Stimulated activated CD4-positive, alpha-beta T cell treated with anti-CD3 and anti-CD28 coated beads, Interleukin-15, amount 100 ng/mL, for 24 hours (primary cell): ENCODE results near the gene PRTG.
"Not testable (repeated sequence)": the region's sequence is repeated elsewhere in the genome, so short reads cannot be mapped to it uniquely, and the experiment has no call there.

Source experiments
- DNase-seq: peaks from one replicate; pipeline ENCODE4 v3.0.0-alpha.2; 2020

Gene PRTG, protein sequence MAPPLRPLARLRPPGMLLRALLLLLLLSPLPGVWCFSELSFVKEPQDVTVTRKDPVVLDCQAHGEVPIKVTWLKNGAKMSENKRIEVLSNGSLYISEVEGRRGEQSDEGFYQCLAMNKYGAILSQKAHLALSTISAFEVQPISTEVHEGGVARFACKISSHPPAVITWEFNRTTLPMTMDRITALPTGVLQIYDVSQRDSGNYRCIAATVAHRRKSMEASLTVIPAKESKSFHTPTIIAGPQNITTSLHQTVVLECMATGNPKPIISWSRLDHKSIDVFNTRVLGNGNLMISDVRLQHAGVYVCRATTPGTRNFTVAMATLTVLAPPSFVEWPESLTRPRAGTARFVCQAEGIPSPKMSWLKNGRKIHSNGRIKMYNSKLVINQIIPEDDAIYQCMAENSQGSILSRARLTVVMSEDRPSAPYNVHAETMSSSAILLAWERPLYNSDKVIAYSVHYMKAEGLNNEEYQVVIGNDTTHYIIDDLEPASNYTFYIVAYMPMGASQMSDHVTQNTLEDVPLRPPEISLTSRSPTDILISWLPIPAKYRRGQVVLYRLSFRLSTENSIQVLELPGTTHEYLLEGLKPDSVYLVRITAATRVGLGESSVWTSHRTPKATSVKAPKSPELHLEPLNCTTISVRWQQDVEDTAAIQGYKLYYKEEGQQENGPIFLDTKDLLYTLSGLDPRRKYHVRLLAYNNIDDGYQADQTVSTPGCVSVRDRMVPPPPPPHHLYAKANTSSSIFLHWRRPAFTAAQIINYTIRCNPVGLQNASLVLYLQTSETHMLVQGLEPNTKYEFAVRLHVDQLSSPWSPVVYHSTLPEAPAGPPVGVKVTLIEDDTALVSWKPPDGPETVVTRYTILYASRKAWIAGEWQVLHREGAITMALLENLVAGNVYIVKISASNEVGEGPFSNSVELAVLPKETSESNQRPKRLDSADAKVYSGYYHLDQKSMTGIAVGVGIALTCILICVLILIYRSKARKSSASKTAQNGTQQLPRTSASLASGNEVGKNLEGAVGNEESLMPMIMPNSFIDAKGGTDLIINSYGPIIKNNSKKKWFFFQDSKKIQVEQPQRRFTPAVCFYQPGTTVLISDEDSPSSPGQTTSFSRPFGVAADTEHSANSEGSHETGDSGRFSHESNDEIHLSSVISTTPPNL

DNA sequence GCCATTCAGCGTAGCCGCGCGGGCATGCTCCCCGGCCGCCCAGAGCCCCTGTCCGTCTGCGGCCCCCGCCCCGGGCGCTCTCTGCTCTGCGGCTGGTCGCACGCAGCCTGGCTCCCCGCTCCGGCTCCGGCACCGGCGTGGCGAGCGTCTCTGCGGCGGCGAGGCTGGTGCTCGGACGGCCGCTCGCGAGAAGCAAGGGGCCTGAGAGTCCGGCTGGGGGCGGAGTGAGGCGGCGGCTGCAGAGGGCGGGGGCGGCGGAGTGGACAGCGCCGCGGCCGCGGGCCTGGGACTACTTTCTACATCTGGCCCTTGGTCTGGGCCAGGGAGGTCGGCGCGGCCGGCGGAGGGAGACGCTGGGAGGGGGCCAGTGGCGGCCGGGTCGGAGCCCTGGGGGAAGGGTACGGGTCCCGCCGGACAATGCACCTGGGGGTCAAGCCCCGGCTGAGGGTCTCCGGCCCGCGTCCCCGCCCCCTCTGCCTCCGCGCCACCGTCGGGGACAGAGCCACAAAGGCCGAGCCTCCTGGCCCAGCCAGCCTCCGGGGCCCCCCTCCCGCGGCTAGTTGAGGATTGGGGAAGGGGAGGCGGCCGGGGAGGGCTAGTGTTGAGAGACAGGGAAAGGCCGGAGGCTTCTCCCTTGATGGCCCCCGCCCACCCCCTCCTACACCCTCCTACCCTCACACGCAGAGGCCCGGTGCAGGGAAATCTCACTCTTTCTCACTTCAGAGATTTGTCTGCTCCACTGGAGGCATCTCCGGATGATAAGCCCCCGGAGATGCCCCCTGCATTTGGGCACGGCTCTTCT is at the start of gene PRTG:
Gene PRTG (minus strand): TSS at position 226 of the 802 bp plus-strand sequence. CDS start 221 bp downstream, at position 5.
- DNase-seq, result no peak

DNA sequence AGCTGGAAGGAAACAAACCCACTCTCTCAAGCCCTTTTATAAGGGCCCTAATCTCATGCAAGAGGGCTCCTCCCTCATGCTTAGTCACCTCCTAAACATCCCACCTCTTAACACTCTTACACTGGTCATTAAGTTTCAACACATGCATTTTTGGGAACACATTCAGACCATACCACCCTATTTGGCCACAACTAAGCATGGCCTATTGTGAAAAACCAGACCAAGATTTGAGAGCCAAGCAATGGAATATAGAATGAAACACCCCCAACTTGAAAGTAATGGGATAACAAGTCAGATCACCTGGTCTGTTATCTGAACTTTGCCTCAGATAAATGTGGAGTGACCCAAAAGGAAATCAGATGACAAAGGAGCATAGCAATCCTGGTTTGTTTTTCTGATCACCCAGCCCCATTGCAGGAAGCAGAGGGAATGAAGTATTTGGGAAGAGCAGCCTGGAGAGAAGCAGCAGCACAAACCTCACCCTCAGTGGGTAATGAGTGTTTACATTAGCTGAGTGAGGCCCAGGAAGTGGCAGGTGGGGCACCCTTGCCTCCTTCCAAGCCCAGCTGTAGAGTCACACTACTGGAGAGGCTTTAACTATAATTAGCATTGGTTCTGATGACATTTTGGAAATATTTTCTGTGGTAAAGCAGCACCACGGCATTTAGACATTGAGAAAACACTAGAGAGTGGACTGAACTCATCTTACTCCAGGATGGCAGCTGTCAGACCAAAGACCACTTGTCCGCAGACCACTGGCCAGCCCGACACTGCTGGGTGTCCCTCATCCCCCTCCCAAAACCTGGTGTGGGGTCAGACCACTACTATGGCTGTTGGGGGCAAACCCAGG is 48.8 kb upstream of the PRTG start:
- no peak for DNase-seq

DNA sequence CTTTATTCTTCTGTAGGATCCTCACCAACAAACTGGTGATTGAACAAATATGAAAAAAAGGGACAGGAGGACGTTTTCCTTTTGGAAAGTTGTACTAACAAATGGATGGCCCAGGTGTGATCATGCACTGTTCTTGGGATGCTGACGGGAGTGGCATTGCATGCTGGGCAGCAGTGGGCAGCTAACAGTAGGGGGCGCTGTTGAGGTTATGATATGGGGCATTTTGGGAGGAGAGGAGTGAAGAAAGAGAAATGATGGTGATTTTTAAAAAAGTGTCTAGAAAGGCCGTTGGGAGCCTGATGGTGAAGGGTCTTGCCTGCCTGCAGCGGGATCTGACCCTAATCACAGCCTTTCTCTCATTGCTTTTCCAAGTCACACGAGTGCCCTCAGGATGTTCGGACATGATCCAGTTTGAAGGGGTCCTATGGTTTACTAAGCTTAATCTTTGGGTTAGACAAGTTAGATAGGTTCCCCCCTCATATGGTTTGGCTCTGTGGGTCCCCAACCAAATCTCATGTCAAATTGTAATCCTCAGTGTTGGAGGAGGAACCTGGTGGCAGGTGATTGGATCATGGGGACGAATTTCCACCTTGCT is 46.2 kb upstream of the PRTG start:
- peak; percentile 74 for DNase-seq

DNA sequence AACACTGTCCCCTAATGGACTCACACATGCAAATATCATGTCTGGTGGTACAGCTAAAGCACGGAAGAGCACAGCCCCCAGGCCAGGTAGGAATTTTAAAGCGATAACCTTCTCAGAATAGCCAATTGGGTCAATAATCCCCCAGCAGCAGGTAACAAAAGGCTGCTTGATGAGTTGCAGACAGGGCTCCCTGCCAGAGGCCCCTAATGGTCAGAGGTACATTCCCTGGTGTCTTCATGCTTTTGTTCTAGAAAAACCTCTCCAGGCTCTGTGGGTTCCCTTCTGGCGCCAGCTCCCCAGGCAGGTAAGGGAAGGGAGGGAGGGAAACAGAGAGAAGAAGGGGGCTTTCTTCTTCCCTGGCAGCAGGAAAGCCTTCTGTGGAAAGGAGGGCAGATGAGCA is 43.4 kb upstream of the PRTG start:
- no peak for DNase-seq

DNA sequence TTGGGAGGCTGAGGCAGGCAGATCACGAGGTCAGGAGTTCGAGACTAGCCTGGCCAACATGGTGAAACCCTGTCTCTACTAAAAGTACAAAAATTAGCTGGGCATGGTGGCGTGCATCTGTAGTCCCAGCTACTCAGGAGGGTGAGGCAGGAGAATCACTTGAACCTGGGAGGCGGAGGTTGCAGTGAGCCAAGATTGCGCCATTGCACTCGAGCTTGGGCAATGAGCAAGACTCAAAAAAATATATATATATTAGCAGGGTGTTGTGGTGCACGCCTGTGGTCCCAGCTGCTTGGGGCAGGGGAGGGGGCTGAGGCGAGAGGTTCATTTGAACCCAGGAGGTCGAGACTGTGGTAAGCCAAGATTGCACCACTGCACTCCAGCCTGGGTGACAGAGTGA is 42.6 kb upstream of the PRTG start:
- not testable (repeated sequence) for DNase-seq

DNA sequence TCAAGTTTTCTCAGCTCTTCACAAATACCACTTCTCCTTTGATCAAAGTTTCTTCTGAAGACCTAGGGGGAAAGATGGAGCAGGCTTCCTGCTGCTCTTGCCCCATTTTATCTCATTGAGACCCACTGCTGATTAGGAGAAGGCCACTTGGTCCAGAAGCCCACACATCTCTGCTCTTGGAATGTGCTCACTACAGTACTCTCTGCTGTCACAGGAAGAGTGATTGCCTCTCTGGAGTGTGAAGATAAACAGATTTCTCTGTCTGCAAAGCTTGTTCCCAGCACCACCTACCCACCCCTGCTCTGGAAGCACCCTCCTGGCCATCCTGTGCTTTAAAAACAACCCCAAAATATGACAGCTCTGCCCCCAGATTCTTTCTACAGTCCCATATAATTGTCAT is 41.3 kb upstream of the PRTG start:
- no peak for DNase-seq

DNA sequence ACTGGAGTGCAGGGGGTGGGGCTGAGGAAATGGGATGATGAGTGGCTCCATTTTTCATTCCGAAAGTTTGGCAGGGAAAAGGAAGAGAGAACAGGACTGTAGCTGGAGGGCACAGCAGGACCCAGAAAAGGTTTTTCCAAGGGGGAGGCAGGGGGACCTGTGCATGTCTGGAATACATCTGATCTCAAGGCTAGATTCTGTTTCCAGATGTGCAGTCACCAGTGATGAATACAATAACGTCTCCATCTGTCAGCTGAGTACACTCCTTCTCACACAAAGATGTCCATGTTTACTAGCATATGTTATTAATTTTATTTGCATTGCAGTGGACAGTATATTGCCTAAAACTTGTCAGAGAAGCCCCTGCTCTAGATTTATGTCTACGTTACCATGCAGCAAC is 39.9 kb upstream of the PRTG start:
- DNase-seq, result no peak

DNA sequence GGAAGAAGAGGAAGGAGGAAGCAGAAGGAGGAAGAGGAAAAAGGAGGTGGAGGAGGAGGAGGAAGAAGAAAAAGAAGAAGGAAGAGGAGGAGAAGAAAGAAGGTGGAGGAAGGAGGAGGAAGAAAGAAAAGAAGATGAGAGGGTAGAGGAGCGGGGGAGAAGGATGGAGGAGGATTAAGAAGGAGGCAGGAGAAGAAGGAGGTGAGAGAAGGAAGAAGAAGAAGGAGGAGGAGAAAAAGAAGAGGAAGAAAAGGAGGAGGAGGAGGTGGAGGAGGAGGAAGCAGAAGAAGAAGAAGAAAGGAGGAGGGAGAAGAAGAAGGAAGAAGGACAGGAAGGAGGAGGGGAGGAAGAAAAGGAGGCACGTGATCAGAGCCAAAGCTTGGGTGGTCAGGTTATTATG is 37.3 kb upstream of the PRTG start:
- DNase-seq, result no peak

DNA sequence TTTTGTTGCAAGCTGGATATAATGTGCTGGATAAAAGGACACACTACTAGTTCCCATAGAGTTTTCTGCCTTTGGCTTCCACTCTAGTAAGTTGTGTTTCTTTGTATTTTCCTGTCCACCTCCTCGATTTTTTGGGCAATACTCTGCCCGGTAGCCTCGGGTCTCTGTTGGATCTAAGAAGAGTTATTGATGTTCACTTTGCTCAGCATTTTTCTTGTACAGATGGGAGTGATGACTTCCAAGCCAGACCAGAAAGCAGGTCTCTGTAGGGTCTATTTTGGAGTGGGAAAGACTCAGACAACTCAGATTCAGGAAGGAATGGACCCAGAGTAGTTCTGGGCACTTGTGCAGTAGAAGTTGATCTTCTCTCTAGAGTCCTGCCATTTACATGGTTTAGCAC is 36.0 kb upstream of the PRTG start:
- no peak for DNase-seq

DNA sequence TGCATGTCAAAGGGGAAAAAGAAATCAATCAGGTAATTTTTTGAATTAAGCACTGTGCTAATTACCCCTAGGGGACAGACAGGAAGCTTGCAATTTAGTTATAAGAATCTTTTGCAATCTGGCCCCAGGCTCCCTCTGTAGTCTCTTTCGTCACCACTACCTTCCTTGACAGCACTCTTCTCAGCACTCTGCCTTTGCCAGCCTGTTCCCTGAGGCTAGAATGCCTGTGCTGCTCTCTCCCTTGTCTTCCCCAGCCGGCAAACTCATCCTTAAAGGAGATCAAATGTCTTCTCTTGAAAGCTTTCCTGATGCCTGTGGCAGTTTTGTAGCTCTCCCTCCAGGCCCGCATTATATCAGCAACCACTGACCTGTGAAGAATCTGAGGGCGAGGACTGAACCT is 32.4 kb upstream of the PRTG start:
- DNase-seq, result no peak

DNA sequence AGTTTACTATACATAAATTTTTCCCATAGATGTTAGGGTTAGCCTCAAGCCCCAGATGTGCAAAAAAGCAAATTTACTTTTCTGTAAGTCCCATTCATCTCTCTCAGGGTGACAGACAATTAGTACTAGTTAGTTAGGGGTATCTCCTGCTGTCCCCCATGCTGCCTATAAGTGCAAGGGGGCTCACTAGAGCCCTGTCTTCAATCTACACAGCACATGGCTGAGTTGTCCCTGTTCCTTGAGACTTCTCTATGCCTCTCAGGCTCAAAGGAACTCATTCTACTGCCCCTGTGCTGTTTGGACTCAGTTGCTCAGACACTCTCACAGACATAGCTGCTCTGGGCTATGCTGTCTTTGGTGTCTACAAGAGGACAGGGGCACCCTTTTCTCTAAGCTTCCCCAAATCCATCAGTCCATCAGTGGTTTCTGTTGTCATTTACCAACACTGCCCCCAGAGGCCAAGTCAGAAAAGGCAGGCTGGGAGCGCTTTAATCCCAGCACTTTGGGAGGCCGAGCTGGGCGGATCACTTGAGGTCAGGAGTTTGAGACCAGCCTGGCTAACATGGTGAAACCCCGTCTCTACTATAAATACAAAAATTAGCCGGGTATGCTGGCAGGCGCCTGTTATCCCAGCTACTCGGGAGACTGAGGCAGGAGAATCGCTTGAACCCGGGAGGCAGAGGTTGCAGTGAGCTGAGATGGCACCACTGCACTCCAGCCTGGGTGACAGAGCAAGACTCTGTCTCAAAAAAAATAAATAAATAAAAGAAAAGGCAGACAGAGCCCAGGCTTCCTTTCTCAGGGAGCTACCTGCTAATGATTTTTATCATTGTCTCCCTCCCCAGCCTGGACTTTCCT is 31.4 kb upstream of the PRTG start:
- peak; percentile 59 for DNase-seq

DNA sequence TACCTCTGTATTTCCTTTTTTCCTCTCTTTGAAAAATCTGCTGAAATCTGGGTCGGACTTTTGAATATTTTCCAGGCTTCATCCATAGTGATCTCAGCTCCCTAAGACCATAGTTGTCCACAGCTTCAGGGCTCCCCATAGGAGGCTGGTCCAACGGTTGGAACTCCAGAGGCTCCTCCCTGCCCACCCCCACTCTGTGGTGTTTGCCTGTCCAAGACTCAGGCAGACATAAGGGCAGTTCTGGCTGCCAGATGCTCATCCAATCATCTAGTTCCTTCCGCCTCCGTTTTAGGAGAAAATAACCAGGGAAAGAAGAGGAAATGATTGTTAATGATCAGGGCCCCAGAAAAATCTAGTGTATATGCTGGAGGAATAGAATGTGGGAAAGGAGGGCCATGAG is 27.9 kb upstream of the PRTG start:
- no peak for DNase-seq

DNA sequence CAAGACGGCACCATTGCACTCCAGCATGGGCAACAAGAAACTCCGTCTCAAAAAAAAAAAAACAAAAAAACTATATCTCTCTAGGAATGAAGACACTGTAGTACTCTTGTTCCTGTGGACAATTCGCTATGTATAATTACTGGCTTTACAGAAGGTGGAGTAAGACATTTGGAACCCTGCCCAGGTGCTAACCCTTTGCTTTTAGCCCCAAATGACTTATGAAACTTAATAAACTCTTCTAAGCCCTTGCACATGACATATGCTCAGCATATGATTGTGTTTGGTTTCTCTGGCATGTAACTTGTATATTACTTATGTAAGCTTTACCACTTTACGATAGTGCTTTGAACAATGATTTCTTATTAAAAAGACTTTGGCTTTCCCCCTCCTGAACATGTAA is 27.3 kb upstream of the PRTG start:
- DNase-seq, result no peak

DNA sequence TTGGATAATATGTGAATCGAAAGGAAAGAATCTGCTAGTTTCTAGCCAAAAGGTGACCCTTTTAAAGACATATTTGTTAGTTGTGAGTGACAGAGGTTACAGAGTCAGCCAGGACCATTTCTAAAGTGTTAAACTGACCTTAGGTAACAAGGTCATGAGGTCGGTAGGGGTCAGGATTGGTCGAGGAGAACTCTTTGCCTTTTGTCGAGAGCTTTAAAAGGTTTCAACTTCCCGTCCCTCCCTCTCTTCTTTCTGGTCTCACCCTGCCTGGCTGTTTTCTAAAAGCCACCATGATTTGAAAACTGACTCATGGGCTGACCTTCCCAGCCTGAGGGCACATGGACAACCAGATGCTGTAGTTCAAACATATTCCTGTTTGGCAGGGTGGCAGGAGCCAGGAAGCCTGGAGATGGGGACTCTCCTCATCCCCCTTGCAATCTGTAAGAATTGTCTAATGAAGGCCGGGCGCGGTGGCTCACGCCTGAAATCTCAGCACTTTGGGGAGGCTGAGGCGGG is 25.8 kb upstream of the PRTG start:
- no peak for DNase-seq

DNA sequence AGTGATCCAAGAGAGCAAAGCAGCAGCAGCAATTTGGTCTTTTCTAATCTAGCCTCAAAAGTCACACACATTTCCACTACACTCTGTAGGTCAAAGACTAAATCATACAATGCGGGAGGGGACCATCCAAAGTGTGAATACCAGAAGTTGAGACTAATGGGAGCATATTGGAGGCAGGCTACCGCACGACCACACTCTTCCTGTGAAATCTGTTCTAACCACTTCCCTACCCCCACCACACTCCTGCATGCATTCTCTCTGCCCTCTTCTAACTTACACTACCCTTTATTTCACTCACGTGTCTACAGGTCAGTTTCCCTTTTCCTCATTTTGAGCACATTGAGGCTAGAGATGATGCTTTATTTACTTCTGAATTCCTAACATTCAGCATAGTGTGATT is 23.7 kb upstream of the PRTG start:
- DNase-seq, result no peak

DNA sequence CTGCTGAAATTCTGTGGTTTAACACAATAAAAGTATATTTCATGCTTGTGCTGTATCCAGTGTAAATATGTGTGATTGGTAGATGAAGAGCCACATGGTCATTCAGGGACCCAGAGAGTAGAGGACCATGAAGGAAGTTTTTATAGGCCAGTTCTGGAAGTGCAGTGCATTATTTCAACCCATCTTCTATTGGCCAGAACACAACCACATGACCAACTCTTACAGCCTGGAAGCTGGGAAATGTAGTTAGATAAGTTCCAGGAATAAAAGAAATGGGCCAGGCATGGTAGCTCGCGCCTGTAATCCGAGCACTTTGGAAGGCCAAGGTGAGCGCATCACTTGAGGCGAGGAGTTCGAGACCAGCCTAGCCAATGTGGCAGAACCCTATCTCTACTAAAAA is 21.4 kb upstream of the PRTG start:
- no peak for DNase-seq

DNA sequence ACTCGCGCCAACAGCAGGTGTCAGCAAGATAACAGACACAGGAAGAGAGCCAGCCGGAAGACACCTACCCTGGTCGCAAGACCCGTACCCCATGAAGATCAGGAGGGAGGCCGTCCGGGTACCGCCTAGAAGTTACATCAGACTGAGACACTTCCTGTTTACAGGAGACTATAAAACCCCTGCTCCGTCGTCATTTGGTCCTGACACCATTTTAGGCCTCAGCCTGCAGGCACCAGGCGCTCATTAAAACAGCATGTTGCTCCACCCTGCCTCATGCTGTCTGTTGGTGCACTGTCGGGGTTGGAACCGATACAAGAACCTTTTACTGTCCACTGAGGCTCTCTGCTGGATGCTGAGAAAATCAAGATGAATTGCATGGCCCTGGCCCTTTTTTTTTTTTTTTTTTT is 15.6 kb upstream of the PRTG start:
- DNase-seq, result no peak

DNA sequence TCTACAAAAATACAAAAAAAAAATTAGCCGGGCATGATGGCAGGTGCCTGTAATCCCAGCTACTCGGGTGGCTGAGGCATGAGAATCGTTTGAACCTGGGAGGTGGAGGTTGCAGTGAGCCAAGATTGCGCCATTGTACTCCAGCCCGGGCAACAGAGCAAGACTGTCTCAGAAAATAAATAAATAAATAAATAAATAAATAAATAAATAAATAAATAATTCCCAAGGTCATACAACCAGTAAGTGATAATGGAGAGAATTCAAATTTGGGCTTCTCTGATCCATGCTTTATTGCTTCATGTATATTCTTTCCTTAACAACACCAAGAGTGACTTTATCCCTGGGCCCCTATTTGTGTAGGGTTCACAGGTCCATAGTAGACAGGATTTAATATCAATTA is 10.5 kb upstream of the PRTG start:
- not testable (repeated sequence) for DNase-seq

DNA sequence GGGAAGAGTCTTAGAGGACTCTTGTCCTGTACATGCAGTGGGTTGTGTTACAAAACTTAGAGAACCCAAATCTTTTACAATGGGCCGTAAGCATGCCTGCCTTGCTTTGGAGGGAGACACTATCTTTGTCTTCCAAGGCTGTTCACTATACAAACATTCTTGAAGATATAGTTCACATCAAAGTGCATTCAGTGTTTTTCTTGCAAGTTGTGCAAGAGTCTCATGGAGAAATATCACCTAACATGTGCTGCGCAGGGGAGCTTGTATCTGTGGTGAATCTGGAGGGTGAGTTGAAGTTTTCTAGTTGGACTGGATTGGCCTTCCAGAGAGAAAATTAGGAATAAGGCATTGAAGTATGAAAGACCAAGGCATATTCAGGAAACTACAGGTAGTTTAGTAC is 7.8 kb upstream of the PRTG start:
- no peak for DNase-seq
